Caco-2 (cell line): ENCODE results near the gene HRC. TPM values are rescaled to one million over a fixed set of nuclear protein-coding genes. Genes with fewer than 3 reads are reported as not detected.

Experiments used
- BruUV-seq: library from RNA; stranded (reverse); fragments of 400-500 nt; replicated peaks from 2 replicates; lab custom pipeline; 2021; lab: Mats Ljungman, UMichigan
- CTCF ChIA-PET: fragments of 300-600 bp; sonication (Branson Sonifier 250); formaldehyde crosslinking; loops from one replicate; lab custom pipeline; 2022; ENCODE audit warnings: antibody characterized with exemption; lab: Charles Lee
- POLR2A ChIA-PET: fragments of 300-600 bp; sonication (Branson Sonifier 250); formaldehyde crosslinking; loops from one replicate; lab custom pipeline; 2022; ENCODE audit warnings: antibody characterized with exemption; lab: Charles Lee
- DNase-seq, 2 experiments: peaks; one replicate each; pipeline versions ENCODE4 v3.0.0 to v3.0.0-alpha.2; 2020 to 2022
- H3K27me3 ChIP-seq: replicated peaks from 2 replicates; pipeline ENCODE4 v1.6.0; 2011; ENCODE audit warnings: low read length; ENCODE audit not compliant: control insufficient read depth, insufficient read depth
- H3K36me3 ChIP-seq: 2 replicates; pipeline ENCODE4 v1.5.1; 2011; ENCODE audit warnings: low read length; ENCODE audit not compliant: control insufficient read depth, insufficient read depth
- H3K4me1 ChIP-seq: fragments of 250-450 bp; sonication (Bioruptor Pico); 2 replicates; pipeline ENCODE4 v1.5.1; 2020; ENCODE audit warnings: mild to moderate bottlenecking
- H3K4me3 ChIP-seq: 2 replicates; pipeline ENCODE4 v1.5.1; 2011; ENCODE audit warnings: low read depth, mild to moderate bottlenecking, control low read depth, low read length
- H3K9me3 ChIP-seq: fragments of 250-450 bp; sonication (Bioruptor Pico); 2 replicates; pipeline ENCODE4 v1.5.1; 2020; ENCODE audit warnings: mild to moderate bottlenecking, moderate library complexity
- H3K27ac Mint-ChIP-seq: one replicate; pipeline ENCODE4 v1.8.0; 2022; ENCODE audit warnings: mixed read lengths; ENCODE audit not compliant: unreplicated experiment
- H3K27me3 Mint-ChIP-seq: one replicate; pipeline ENCODE4 v1.8.0; 2022; ENCODE audit warnings: mixed read lengths; ENCODE audit not compliant: insufficient read depth, unreplicated experiment
- H3K36me3 Mint-ChIP-seq: one replicate; pipeline ENCODE4 v1.8.0; 2022; ENCODE audit warnings: mild to moderate bottlenecking, mixed read lengths; ENCODE audit not compliant: insufficient read depth, unreplicated experiment
- H3K4me1 Mint-ChIP-seq: one replicate; pipeline ENCODE4 v1.8.0; 2022; ENCODE audit warnings: low read depth, mixed read lengths; ENCODE audit not compliant: unreplicated experiment
- H3K4me3 Mint-ChIP-seq: one replicate; pipeline ENCODE4 v1.8.0; 2022; ENCODE audit warnings: mild to moderate bottlenecking, moderate library complexity, mixed read lengths; ENCODE audit not compliant: unreplicated experiment
- H3K9me3 Mint-ChIP-seq: one replicate; pipeline ENCODE4 v1.8.0; 2022; ENCODE audit warnings: mixed read lengths; ENCODE audit not compliant: unreplicated experiment
- intact Hi-C: fragments of 100-400 bp; cut with micrococcal nuclease; formaldehyde crosslinking; loops from one replicate; pipeline ENCODE4 v1.10.0; 2022; ENCODE audit not compliant: unreplicated experiment
- total RNA-seq: library from RNA; stranded (reverse); gene quantifications from 2 replicates; pipeline ENCODE4 v1.2.3, GENCODE V29; 2022
- TF ChIP-seq, protein P1 (sequence below), 2 experiments: fragments of 200-600 bp in 1 of 2; IDR thresholded peaks; 1 replicate in 1 of 2; 2 replicates in 1 of 2; pipeline versions ENCODE4 v1.5.1 to v1.8.0; 2011 to 2022; ENCODE audit warnings: antibody characterized with exemption in 1 of 2, control low read depth in 1 of 2, inconsistent platforms in 1 of 2, low read depth in 1 of 2, low read length in 1 of 2, mild to moderate bottlenecking in 1 of 2, moderate library complexity in 1 of 2; ENCODE audit not compliant: insufficient read depth in 1 of 2, severe bottlenecking in 1 of 2, unreplicated experiment in 1 of 2

Gene HRC
- total RNA-seq, 1 experiment from 2014 or later = not detected

DNA sequence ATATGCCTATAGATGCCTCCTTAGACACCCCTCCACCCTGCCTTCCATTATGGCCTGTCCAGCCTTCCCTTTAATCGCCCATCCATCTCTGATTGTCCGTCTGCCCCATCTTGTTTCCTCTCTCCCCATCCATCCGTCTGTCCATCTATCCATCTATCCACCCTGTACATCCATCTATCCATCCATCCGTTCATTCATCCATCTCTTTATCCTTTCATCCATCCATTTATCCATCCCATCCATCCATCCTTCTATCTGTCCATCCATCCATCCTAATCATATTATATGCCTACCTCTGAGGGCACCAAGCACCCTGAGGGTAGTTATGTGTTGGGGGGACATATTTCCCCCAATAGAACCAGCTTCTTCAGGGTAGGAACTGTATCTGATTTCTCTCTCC is 25.5 kb upstream of the HRC start:
- no TSS peak for BruUV-seq
- H3K9me3 ChIP-seq = peaks cover 2% of the 10 kb centered on the region; the same call in 1 of the 2 replicates
- TF ChIP-seq, protein P1, sequence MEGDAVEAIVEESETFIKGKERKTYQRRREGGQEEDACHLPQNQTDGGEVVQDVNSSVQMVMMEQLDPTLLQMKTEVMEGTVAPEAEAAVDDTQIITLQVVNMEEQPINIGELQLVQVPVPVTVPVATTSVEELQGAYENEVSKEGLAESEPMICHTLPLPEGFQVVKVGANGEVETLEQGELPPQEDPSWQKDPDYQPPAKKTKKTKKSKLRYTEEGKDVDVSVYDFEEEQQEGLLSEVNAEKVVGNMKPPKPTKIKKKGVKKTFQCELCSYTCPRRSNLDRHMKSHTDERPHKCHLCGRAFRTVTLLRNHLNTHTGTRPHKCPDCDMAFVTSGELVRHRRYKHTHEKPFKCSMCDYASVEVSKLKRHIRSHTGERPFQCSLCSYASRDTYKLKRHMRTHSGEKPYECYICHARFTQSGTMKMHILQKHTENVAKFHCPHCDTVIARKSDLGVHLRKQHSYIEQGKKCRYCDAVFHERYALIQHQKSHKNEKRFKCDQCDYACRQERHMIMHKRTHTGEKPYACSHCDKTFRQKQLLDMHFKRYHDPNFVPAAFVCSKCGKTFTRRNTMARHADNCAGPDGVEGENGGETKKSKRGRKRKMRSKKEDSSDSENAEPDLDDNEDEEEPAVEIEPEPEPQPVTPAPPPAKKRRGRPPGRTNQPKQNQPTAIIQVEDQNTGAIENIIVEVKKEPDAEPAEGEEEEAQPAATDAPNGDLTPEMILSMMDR (IDR thresholded peaks at IDR 0.05; ENCODE audit: insufficient read depth in 1 of 2, low read depth in 1 of 2, low read length in 1 of 2, severe bottlenecking in 1 of 2, unreplicated experiment in 1 of 2) = no peak
- no peak for DNase-seq
- intact Hi-C loops = no loop called here
- Mint-ChIP-seq H3K27me3 (no peaks in the 10 kb centered on the region), H3K36me3 (peaks cover 14% of the 10 kb centered on the region), H3K4me3 (no peak overlapping the region), H3K4me1 (no peaks in the 10 kb centered on the region), H3K9me3 (peaks cover 24% of the 10 kb centered on the region), H3K27ac (no peak overlapping the region)
- no peak overlapping the region for H3K4me3 ChIP-seq
- POLR2A ChIA-PET = no interaction called here
- CTCF ChIA-PET = no interaction called here
- H3K36me3 ChIP-seq = no peaks in the 10 kb centered on the region
- no peaks in the 10 kb centered on the region for H3K4me1 ChIP-seq
- no peaks in the 10 kb centered on the region for H3K27me3 ChIP-seq

DNA sequence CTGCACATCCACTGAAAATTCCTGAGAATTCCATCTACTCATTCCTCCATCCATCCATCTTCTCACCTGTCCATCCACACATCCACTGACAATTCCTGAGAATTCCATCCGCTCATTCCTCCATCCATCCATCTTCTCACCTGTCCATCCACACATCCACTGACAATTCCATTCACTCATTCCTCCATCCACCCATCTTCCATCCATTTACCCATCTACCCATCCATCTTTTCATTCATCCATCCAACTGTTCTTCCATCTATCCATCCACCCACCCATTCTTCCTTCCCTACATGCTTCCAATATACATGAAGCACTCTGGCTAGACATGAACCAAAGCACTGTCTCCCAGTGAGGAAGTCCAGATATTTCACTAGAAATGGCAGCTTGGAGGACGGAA is 18.0 kb upstream of the HRC start:
- Mint-ChIP-seq H3K27me3 (no peaks in the 10 kb centered on the region), H3K4me3 (no peak overlapping the region), H3K27ac (no peak overlapping the region), H3K36me3 (no peaks in the 10 kb centered on the region), H3K4me1 (peaks cover 6% of the 10 kb centered on the region), H3K9me3 (no peaks in the 10 kb centered on the region)
- no peak for DNase-seq
- Histone ChIP-seq H3K4me3 (no peak overlapping the region), H3K9me3 (no peaks in the 10 kb centered on the region), H3K36me3 (0 out of 2 replicates have a peak, but pooled peaks cover 2% of the 10 kb centered on the region), H3K27me3 (no peaks in the 10 kb centered on the region), H3K4me1 (peaks cover 17% of the 10 kb centered on the region)
- CTCF ChIA-PET = no interaction called here
- no TSS peak for BruUV-seq
- POLR2A ChIA-PET = no interaction called here
- TF ChIP-seq, protein P1 (IDR thresholded peaks at IDR 0.05; ENCODE audit: insufficient read depth in 1 of 2, low read depth in 1 of 2, low read length in 1 of 2, severe bottlenecking in 1 of 2, unreplicated experiment in 1 of 2) = no peak
- intact Hi-C loops = no loop called here

DNA sequence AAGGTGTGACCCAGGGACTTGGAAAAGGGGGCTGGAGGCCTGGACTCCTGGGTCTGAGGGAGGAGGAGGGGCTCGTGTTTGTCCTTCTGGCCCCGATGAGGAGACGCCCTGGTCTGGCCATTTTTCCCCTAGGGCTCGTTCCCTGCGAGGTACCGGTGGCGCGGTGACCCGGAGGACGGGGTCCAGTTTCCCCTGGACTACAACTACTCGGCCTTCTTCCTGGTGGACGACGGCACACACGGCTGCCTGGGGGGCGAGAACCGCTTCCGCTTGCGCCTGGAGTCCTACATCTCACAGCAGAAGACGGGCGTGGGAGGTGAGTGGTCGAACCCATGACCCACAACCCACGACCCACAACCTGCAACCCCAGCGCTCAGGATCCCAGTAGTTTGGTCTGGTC is 13.2 kb upstream of the HRC start:
- H3K4me3 Mint-ChIP-seq = no peak overlapping the region
- CTCF ChIA-PET = no interaction called here
- intact Hi-C loops = no loop called here
- Histone ChIP-seq H3K27me3 (no peaks in the 10 kb centered on the region), H3K36me3 (0 out of 2 replicates have a peak, but pooled peaks cover 2% of the 10 kb centered on the region), H3K4me3 (no peak overlapping the region), H3K9me3 (no peaks in the 10 kb centered on the region), H3K4me1 (peaks cover 17% of the 10 kb centered on the region)
- H3K4me1 Mint-ChIP-seq = peaks cover 6% of the 10 kb centered on the region
- no peaks in the 10 kb centered on the region for H3K9me3 Mint-ChIP-seq
- POLR2A ChIA-PET = no interaction called here
- H3K27ac Mint-ChIP-seq = no peak overlapping the region
- H3K27me3 Mint-ChIP-seq = no peaks in the 10 kb centered on the region
- BruUV-seq = no TSS peak
- H3K36me3 Mint-ChIP-seq = no peaks in the 10 kb centered on the region
- no peak for DNase-seq
- TF ChIP-seq, protein P1 (IDR thresholded peaks at IDR 0.05; ENCODE audit: insufficient read depth in 1 of 2, low read depth in 1 of 2, low read length in 1 of 2, severe bottlenecking in 1 of 2, unreplicated experiment in 1 of 2) = no peak
